ENCODE data around the gene ATP9B.
A peak's percentile ranks its signal among the peaks of the same experiment; 100 is the strongest.

ATP9B gene

GRCh38 chr18:79418236-79418635, 349.0 kb downstream of the ATP9B start:
- DNase-seq (ENCODE audit: low spot score) = no peak
- in situ Hi-C loops (cut with MboI; ENCODE audit: low sequenced_read_pairs, unreplicated experiment) = no loop called here
- TF ChIP-seq CTCF (IDR thresholded peaks at IDR 0.05; ENCODE audit: borderline replicate concordance, control extremely low read depth, extremely low read depth, insufficient read depth, missing control alignments) = no peak

GRCh38 chr18:79418642-79419041, 349.4 kb downstream of the ATP9B start:
- in situ Hi-C loops (cut with MboI; ENCODE audit: low sequenced_read_pairs, unreplicated experiment) = no loop called here
- no peak for TF ChIP-seq CTCF (IDR thresholded peaks at IDR 0.05; ENCODE audit: borderline replicate concordance, control extremely low read depth, extremely low read depth, insufficient read depth, missing control alignments)
- DNase-seq (ENCODE audit: low spot score) = no peak

- no peak for TF ChIP-seq CTCF (IDR thresholded peaks at IDR 0.05; ENCODE audit: borderline replicate concordance, control extremely low read depth, extremely low read depth, insufficient read depth, missing control alignments)
- in situ Hi-C loops (cut with MboI; ENCODE audit: low sequenced_read_pairs, unreplicated experiment) = no loop called here
- no peak for DNase-seq (ENCODE audit: low spot score)
These were observed 351.0 kb downstream of the ATP9B start for GRCh38 chr18:79420033-79420745.

- in situ Hi-C loops (cut with MboI; ENCODE audit: low sequenced_read_pairs, unreplicated experiment) = no loop called here
- no peak for DNase-seq (ENCODE audit: low spot score)
- no peak for TF ChIP-seq CTCF (IDR thresholded peaks at IDR 0.05; ENCODE audit: borderline replicate concordance, control extremely low read depth, extremely low read depth, insufficient read depth, missing control alignments)
These were observed 352.2 kb downstream of the ATP9B start for GRCh38 chr18:79421275-79421857.

GRCh38 chr18:79422022-79422782, 353.0 kb downstream of the ATP9B start:
- DNase-seq (ENCODE audit: low spot score) = peak; percentile 67

More at GRCh38 chr18:79422022-79422782, 353.0 kb downstream of the ATP9B start:
- no peak for TF ChIP-seq CTCF (IDR thresholded peaks at IDR 0.05; ENCODE audit: borderline replicate concordance, control extremely low read depth, extremely low read depth, insufficient read depth, missing control alignments)
- in situ Hi-C loops (cut with MboI; ENCODE audit: low sequenced_read_pairs, unreplicated experiment) = no loop called here

Measured in GM13976 (cell line).